Measurements from ENCODE around the gene TRO.

- TF ChIP-seq CTCF (IDR thresholded peaks at IDR 0.05) (no peak), POLR2A (IDR thresholded peaks at IDR 0.05) (no peak)
Measured at GRCh38 chrX:54928876-54929275, 8.3 kb downstream of the TRO start.
